Activated naive CD8-positive, alpha-beta T cell treated with anti-CD3 and anti-CD28 coated beads, Interleukin-2, amount 50 U/mL, for 24 hours (primary cell): Measurements from ENCODE around the gene SF3A1.

Experiments used
- ATAC-seq: fragments of 150-1000 bp; cut with Tn5 transposase; one replicate; pipeline ENCODE4 v1.10.0; 2021
- DNase-seq: peaks from one replicate; pipeline ENCODE4 v3.0.0; 2021
- H3K27ac Mint-ChIP-seq: one replicate; pipeline ENCODE4 v1.8.0; 2021; ENCODE audit warnings: mild to moderate bottlenecking, mixed read lengths
- H3K27me3 Mint-ChIP-seq: one replicate; pipeline ENCODE4 v1.8.0; 2021; ENCODE audit warnings: mixed read lengths
- H3K36me3 Mint-ChIP-seq: one replicate; pipeline ENCODE4 v1.8.0; 2021; ENCODE audit warnings: low read depth, mixed read lengths
- H3K4me1 Mint-ChIP-seq: one replicate; pipeline ENCODE4 v1.8.0; 2021; ENCODE audit warnings: mixed read lengths
- H3K4me3 Mint-ChIP-seq: one replicate; pipeline ENCODE4 v1.8.0; 2021; ENCODE audit warnings: mild to moderate bottlenecking, moderate library complexity, mixed read lengths
- H3K9me3 Mint-ChIP-seq: one replicate; pipeline ENCODE4 v1.8.0; 2021; ENCODE audit warnings: mixed read lengths

The SF3A1 gene

DNA sequence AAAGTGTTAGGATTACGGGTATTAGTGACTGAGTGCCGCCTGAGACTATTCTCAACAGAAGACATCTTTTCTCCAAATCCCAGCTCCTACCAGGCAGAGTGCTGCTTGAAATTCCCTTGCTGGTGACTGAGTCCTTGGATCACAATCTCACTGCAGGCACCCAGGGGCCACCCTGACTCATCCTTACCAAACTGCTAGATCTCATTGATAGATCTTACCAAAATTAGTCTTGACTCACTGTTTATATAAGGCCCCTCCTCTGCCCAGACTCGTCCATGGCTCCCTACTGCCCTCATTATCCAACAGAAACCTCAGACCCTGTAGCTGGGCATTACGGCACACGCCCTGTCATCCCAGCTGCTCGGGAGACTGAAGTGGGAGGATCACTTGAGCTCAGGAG is 44.6 kb downstream of the SF3A1 start:
- DNase-seq (no peak), ATAC-seq (peak; percentile 38)
- H3K9me3 Mint-ChIP-seq = no peaks in the 10 kb centered on the region
- peak overlapping the region; percentile 78 for H3K27ac Mint-ChIP-seq
- peaks cover 95% of the 10 kb centered on the region for H3K4me1 Mint-ChIP-seq
- peaks cover 5% of the 10 kb centered on the region for H3K36me3 Mint-ChIP-seq
- H3K27me3 Mint-ChIP-seq = no peaks in the 10 kb centered on the region
- no peak overlapping the region for H3K4me3 Mint-ChIP-seq

DNA sequence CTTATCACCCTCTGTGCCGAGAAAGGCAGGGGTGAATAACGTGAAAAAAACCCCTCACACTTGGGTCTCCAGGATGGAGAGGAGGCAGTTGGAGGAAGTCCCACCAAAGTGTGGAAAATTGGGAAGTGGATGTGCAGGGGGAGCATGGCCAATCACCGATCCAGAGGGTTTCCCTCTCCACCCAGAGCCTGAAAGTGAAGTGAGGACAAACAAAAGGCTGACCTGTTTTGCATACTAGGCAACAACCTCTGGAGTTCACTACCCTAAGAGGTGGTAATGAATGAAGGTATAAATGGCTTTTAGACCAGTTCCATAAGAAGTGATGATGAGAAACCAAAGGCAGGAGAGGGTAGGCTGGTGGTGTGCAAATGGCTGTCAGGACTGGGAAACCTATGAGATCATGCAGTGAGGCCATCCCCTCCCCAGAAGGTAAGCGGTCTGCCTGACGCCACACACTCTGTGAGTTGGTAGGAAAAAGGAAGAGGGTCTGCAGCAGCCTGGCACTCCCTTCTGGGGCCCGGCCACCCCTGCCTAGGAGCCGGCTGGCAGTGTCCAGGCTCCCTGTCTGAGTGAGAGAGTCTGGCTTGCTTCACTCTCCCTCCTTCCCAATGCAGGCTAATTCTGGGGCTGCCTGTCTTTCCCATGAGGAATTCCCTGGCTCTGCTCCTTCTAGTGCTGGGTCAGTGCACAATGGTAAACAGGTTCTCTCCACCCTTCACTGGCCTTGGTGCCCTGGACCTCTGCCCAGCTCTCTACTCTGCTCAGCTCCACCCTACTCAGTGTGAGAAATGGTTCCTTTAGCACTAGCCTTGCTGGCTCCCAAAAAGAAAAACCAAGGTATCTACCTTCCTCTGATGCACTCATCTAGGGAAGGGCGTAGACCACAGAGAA is 45.6 kb downstream of the SF3A1 start:
- ATAC-seq (no peak), DNase-seq (no peak)
- Mint-ChIP-seq H3K4me3 (peak overlapping the region; percentile 28), H3K27me3 (no peaks in the 10 kb centered on the region), H3K27ac (peak overlapping the region; percentile 78), H3K9me3 (no peaks in the 10 kb centered on the region), H3K36me3 (peaks cover 5% of the 10 kb centered on the region), H3K4me1 (peaks cover 96% of the 10 kb centered on the region)

DNA sequence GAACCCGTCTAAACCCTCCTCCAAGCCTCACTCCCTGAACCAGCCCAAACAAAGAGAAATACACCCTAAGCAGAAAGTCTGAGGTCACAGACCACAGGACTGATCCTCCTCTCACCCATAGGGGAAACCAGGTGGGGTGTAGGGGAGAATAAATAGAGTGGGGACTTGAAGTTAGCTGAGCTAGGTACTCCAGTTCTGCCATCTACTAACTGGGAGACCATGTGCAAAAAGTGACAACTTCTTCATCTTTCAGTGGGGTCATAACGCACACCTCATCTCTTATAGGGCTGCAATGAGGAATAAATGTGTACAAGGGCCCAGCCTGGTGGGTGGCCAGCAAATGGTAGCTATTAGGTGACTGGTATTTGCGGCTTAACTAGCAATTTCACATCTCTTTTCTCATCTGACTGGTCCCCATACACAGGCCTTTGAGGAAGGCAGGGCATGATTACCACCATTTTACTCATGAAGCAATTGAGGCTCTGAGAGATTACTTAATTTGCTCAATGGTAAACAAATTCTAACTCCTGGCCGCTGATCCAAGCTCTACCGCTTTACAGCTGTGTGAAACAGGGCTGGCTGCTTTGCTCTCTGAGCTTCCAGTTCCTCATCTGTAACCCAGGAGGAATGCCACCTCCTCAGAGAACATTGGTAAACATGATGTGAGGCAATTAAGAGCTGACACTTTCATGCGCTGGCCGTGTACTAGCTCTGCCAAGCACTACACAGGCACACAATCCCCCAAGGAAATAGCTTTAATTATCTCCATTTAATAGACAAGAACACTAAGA is 46.5 kb downstream of the SF3A1 start:
- no peak for DNase-seq
- Mint-ChIP-seq H3K27ac (peak overlapping the region; percentile 78), H3K27me3 (no peaks in the 10 kb centered on the region), H3K36me3 (peaks cover 3% of the 10 kb centered on the region), H3K9me3 (no peaks in the 10 kb centered on the region), H3K4me1 (peaks cover 96% of the 10 kb centered on the region), H3K4me3 (peak overlapping the region; percentile 15)
- peak; percentile 47 for ATAC-seq

DNA sequence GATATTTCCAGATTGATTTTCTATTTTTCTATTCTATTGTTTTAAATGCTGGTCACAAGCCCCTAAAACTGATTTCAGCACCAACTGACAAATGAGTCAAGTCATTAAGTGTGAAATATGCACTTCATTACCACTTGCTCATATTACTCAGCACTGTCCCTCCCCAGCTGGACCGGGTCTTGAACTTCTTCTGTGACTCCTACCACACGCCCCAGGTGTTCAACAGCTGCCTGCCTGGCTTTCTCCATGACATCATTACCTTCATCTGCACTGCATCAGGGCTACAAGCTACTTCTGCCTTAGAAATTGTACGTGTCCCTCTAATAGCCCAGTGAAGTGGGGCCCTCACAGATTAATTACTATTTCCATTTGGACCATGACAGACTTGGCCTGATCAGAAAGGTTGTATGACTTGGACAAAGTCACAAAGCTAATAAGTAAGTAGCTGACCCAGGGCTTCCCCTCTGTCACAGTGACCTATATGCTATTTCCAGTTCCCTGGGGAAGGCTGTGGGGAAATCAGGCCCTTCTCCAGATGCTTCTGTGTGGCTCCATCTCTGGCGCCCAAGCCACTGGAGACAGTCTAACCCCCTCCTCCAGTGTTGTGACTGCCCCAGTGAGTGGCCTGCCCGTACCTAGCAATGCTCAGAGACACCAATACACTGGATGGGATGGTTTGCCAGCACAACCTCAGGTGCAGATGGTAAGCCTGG is 48.0 kb downstream of the SF3A1 start:
- no peak for DNase-seq
- Mint-ChIP-seq H3K9me3 (no peaks in the 10 kb centered on the region), H3K4me3 (no peak overlapping the region), H3K4me1 (peaks cover 96% of the 10 kb centered on the region), H3K36me3 (peaks cover 3% of the 10 kb centered on the region), H3K27me3 (no peaks in the 10 kb centered on the region), H3K27ac (peak overlapping the region; percentile 69)
- ATAC-seq = no peak

DNA sequence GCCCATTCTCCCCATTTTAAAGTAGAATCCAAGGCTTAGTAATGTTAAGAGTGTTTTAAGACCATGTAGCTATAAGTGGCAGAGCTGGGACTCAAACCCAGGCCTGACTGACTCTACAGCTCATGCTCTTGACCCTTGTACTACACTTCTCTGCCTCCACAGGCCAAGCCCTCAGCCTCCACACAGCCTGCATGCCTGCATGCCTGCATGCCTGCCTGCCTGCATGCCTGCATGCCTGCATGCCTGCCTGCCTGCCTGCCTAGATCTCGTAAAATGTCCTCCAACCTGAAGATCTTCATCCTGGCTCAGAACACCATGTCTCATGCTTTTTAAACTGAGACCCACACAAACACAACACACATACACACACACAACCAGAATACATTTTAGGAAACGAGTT is 48.6 kb downstream of the SF3A1 start:
- H3K27me3 Mint-ChIP-seq = no peaks in the 10 kb centered on the region
- H3K27ac Mint-ChIP-seq = peak overlapping the region; percentile 69
- ATAC-seq = no peak
- H3K9me3 Mint-ChIP-seq = no peaks in the 10 kb centered on the region
- peaks cover 3% of the 10 kb centered on the region for H3K36me3 Mint-ChIP-seq
- peaks cover 98% of the 10 kb centered on the region for H3K4me1 Mint-ChIP-seq
- no peak overlapping the region for H3K4me3 Mint-ChIP-seq
- DNase-seq = no peak

DNA sequence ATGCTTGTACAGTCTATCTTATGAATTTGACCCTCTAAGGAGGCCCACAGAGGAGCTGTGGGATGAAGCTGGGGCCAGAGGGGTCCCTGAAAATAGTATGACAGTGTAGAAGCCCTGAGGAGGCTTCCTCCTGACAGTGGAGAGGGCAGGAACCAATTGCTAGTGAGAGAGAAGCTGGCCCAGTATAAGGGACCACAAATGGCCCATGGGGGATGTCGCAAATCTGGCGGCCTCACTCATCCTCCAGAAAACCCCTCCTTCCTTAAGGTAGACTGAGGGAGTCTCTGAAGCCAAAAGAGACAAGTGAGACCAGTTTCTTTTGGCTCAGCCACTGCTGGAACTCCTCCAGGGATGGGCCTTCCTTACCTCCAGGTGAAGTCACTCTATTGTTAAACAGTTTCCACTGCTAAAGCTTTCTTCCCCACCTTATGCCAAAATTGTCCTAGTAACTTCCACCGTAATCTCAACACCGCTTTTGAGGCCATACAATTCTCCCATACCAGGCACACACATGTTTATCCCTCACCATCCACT is 49.6 kb downstream of the SF3A1 start:
- Mint-ChIP-seq H3K27ac (peak overlapping the region; percentile 89), H3K4me3 (peak overlapping the region; percentile 66), H3K9me3 (no peaks in the 10 kb centered on the region), H3K36me3 (no peaks in the 10 kb centered on the region), H3K27me3 (no peaks in the 10 kb centered on the region), H3K4me1 (peaks cover 98% of the 10 kb centered on the region)
- ATAC-seq = no peak
- no peak for DNase-seq

DNA sequence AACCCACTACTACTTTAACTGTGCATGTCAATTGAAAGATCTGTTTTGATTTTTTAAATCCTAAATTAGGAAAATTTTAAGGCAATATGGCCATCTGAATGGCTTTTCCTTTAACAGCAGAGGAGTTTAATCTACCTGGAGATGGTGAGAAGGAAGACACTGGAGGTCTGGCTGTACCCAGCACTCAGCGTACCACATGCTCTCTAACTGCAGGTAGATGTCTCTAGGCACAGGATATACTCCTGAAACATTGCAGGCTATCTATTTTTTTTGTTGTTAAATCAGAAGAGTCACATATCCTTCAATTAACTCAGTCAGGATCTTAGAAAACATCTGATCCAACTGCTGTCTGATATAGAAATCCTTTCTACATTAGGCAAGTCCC is 50.1 kb downstream of the SF3A1 start:
- H3K27ac Mint-ChIP-seq = peak overlapping the region; percentile 89
- no peaks in the 10 kb centered on the region for H3K27me3 Mint-ChIP-seq
- H3K9me3 Mint-ChIP-seq = no peaks in the 10 kb centered on the region
- DNase-seq = no peak
- peaks cover 1% of the 10 kb centered on the region for H3K36me3 Mint-ChIP-seq
- ATAC-seq = no peak
- H3K4me1 Mint-ChIP-seq = peaks cover 98% of the 10 kb centered on the region
- H3K4me3 Mint-ChIP-seq = peak overlapping the region; percentile 66

DNA sequence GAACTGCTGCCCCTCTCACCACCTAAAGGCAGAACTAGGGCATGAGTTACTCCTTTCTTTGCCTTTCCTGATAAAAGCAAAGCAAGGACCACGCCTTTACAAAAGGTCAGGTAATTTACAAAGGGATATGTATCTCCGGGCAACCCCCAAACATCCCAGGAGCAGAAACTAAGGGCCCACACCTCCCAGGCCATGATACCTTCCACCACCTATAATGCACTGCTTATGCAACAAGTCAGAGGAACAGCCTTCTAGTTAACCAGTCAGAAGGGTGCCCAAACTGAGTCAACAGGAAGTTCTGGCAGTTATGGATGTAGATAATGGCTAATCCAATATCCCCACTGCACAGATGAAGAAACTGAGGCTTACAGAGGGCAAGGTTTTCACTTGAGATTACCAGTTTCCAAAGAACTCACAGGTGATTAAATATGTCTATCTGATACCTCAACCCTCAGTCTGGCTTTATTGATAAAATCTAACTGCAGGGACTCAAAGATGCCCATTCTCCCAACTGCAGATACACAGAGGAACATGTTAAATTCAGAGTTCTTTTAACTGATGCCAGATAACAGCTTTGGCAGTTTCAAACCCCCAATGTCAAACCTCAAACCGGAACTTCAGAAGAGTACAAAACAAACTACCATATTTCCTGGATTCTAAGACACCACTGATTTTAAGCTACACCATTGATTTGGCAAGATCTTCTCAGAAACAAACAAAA is 50.6 kb downstream of the SF3A1 start:
- Mint-ChIP-seq H3K4me3 (peak overlapping the region; percentile 66), H3K36me3 (peaks cover 7% of the 10 kb centered on the region), H3K9me3 (no peaks in the 10 kb centered on the region), H3K27ac (peak overlapping the region; percentile 89), H3K27me3 (no peaks in the 10 kb centered on the region), H3K4me1 (peaks cover 98% of the 10 kb centered on the region)
- ATAC-seq (peak; percentile 39), DNase-seq (no peak)

DNA sequence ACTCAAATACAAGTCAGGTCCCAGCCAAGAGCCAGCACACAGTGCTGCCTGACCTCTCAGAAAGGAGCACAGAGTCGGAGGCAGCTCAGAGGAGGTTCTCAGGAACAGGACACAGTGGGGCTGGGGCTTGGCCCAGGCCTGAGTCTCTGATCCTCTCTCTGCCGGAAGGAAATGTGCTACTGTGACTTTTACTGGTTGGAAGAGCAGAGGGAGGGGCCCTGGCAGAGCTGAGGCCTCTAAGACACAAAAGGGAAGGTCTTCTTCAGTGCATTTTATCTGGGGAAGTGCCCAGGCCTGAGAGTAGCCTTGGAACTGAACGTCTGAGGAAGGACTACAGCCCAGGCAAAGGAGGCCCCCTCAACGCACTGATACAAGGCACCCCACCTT is 51.2 kb downstream of the SF3A1 start:
- Mint-ChIP-seq H3K4me3 (peak overlapping the region; percentile 66), H3K4me1 (peaks cover 98% of the 10 kb centered on the region), H3K27ac (peak overlapping the region; percentile 89), H3K9me3 (no peaks in the 10 kb centered on the region), H3K27me3 (no peaks in the 10 kb centered on the region), H3K36me3 (peaks cover 8% of the 10 kb centered on the region)
- peak; percentile 49 for DNase-seq
- ATAC-seq = peak; percentile 74

DNA sequence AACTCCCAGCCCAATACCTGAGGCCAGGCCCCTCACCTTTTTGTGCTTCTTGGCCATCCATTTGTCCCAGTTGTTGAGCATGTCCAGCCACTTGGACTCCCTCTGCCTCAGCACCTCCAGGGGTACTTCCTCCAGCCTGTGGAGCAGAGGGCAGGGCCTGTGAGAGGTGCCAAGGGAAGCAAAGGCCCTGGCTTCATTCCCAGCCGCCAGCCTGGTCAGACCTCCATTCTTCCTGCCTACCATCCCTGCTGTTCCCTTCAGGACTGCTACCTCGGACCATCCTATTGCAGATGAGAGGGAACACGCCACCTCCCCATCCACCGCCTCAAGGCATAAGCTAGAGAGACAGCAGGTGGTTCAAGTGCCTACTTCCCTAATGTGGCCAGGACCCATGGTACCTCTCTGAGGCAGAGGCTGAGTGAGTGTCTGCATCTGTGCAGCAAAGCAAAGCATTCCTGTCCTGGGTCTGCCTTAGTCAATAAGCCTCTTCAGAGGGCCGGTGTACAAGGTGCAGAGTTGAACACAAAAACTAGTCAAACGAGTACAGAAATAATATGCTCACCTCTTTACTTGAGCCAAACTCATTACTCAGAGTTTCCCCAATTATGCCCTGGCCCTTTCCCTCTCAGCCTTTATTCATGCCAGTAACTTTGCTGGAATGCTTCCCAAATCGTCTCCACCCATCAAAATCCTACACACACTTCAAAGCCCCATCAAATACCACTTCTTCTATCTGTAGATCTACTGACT is 52.0 kb downstream of the SF3A1 start:
- ATAC-seq (no peak), DNase-seq (no peak)
- H3K4me3 Mint-ChIP-seq = peak overlapping the region; percentile 66
- H3K9me3 Mint-ChIP-seq = no peaks in the 10 kb centered on the region
- peaks cover 92% of the 10 kb centered on the region for H3K4me1 Mint-ChIP-seq
- no peaks in the 10 kb centered on the region for H3K27me3 Mint-ChIP-seq
- H3K36me3 Mint-ChIP-seq = peaks cover 9% of the 10 kb centered on the region
- peak overlapping the region; percentile 89 for H3K27ac Mint-ChIP-seq

DNA sequence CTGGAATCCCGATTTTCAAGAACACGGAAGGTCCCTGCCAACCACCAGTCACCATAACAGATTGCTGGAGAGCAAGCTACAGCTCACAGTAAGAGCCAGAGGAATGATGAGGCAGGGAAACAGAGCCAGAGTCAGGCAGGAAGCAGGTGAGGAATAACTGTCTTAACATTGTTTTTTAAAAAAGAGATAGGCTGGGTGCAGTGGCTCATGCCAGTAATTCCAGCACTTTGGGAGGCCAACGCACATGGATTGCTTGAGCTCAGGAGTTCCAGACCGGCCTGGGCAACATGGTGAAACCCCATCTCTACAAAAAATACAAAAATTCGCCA is 53.9 kb downstream of the SF3A1 start:
- H3K27me3 Mint-ChIP-seq = no peaks in the 10 kb centered on the region
- H3K9me3 Mint-ChIP-seq = no peaks in the 10 kb centered on the region
- peaks cover 88% of the 10 kb centered on the region for H3K4me1 Mint-ChIP-seq
- peaks cover 11% of the 10 kb centered on the region for H3K36me3 Mint-ChIP-seq
- ATAC-seq = no peak
- H3K4me3 Mint-ChIP-seq = peak overlapping the region; percentile 32
- peak overlapping the region; percentile 89 for H3K27ac Mint-ChIP-seq
- DNase-seq = no peak

DNA sequence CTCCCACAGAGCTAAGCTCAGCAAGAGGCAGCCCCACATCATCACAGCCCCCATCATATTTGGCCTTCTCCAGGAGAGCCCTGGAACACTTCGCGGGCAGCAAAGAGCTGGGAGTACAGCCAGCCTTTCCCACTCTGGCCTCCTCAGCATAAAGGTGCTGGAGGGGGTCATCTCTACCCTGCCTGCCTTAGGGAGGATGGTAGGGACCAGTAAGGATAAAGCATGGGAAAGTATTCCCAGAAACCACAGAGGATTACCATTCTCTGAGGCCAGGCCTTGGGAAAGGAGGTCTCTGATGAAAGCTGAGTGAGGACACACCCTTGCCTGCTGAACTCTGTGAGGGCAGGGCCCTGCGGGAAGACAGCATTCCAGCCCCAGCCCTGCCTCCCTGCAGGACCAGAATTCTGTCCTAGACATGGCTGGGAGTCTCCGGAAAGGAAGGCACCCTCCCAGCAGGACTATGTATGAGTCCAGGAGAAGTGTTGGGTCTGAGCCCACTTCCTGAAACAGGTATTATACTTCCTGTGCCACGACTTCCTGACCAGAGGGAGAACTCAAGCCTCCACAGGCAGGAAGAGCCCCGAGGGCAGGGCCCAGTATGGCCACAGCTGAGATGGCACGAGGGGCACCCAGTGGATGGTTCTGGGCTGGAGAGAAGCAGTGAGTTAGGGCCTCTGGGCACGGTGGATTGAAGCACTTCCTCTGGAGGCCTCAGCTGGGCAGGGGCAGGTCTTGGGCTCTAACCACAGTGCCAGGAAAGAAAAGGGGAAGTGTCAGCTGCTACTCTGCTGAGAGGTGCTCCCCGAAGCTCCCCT is 54.5 kb downstream of the SF3A1 start:
- Mint-ChIP-seq H3K4me3 (peak overlapping the region; percentile 32), H3K27ac (peak overlapping the region; percentile 89), H3K4me1 (peaks cover 90% of the 10 kb centered on the region), H3K9me3 (no peaks in the 10 kb centered on the region), H3K27me3 (no peaks in the 10 kb centered on the region), H3K36me3 (peaks cover 11% of the 10 kb centered on the region)
- ATAC-seq = no peak
- DNase-seq = no peak

DNA sequence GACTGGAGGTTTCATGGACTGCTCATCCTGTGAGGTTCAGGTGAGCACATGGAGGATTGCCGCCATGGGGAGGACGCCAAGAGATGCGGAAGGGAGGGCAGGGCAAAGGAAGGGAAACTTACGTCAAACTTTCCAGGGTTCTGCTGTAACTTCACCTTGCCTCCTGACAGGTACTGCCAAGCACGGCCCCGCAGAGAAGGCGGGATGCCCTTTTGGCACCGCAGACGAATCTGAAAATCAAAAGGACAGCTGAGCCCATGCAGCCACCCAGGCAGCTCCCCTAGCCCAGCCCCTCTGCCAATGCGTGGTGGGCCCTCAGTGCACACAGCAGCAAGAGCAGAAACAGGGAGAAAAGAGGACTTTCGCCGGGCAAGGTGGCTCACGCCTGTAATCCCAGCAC is 57.4 kb downstream of the SF3A1 start:
- H3K4me3 Mint-ChIP-seq = no peak overlapping the region
- peaks cover 80% of the 10 kb centered on the region for H3K4me1 Mint-ChIP-seq
- peaks cover 12% of the 10 kb centered on the region for H3K36me3 Mint-ChIP-seq
- DNase-seq (no peak), ATAC-seq (no peak)
- H3K9me3 Mint-ChIP-seq = no peaks in the 10 kb centered on the region
- H3K27ac Mint-ChIP-seq = no peak overlapping the region
- H3K27me3 Mint-ChIP-seq = no peaks in the 10 kb centered on the region
